HepG2 (cell line): ENCODE data around the gene KIF1B. TPM values are rescaled to one million over a fixed set of nuclear protein-coding genes. Genes with fewer than 3 reads are reported as not detected.

Source experiments
- ATAC-seq: fragments of 200-7000 bp; cut with Tn5 transposase; 3 replicates; pipeline ENCODE4 v1.9.1; 2020; ENCODE audit warnings: mild to moderate bottlenecking, moderate library complexity
- BruUV-seq: library from RNA; stranded (reverse); fragments of 400-500 nt; replicated peaks from 2 replicates; lab custom pipeline; 2021; lab: Mats Ljungman, UMichigan
- CTCF ChIA-PET: fragments of 300-600 bp; formaldehyde crosslinking; extraction: SDS; loops from one replicate; lab custom pipeline; 2021; ENCODE audit warnings: low total read pairs, inconsistent platforms, low intra/inter-chr PET ratio; lab: Yijun Ruan, JAX
- POLR2A ChIA-PET: fragments of 350-600 bp; sonication (Branson Sonifier 250); formaldehyde crosslinking; loops from one replicate; lab custom pipeline; 2020; ENCODE audit warnings: antibody characterized with exemption, inconsistent platforms; lab: Yijun Ruan, JAX
- DNase-seq: peaks from one replicate; pipeline ENCODE4 v3.0.0-alpha.2; 2015; ENCODE audit warnings: low spot score
- FAIRE-seq: peaks from 3 replicates; lab custom pipeline; 2011; peaks lifted over from hg19 to GRCh38; lab: Jason Lieb, UNC
- H2AFZ ChIP-seq: one replicate; pipeline ENCODE4 v1.6.1; 2011; ENCODE audit warnings: low read length, inconsistent platforms
- H3K27ac ChIP-seq: fragments of 300-600 bp; 3 replicates; pipeline ENCODE4 v1.8.0; 2011; ENCODE audit warnings: mixed run types, mild to moderate bottlenecking, mixed read lengths, low read length, inconsistent platforms; ENCODE audit not compliant: insufficient read depth; ENCODE audit errors: extremely low read length
- H3K27me3 ChIP-seq, 2 experiments: fragments of 200-600 bp in 1 of 2; 2 replicates in 1 of 2; 3 replicates in 1 of 2; pipeline versions ENCODE4 v1.6.0 to v1.8.0; 2011; ENCODE audit warnings: low read length in 2 of 2, mild to moderate bottlenecking in 2 of 2, moderate library complexity in 2 of 2, inconsistent platforms in 1 of 2; ENCODE audit not compliant: insufficient read depth in 2 of 2, control insufficient read depth in 1 of 2
- H3K36me3 ChIP-seq, 2 experiments: fragments of 200-600 bp in 1 of 2; replicated peaks in 1 of 2; 2 replicates in 1 of 2; 3 replicates in 1 of 2; pipeline versions ENCODE4 v1.5.1 to v1.8.0; 2011; ENCODE audit warnings: low read length in 2 of 2, inconsistent platforms in 1 of 2; ENCODE audit not compliant: insufficient read depth in 2 of 2, control insufficient read depth in 1 of 2
- H3K4me1 ChIP-seq: 2 replicates; pipeline ENCODE4 v1.5.1; 2012; ENCODE audit warnings: low read length, inconsistent platforms; ENCODE audit not compliant: insufficient read depth
- H3K4me2 ChIP-seq: 2 replicates; pipeline ENCODE4 v1.6.0; 2011; ENCODE audit warnings: low read depth, low read length, inconsistent platforms
- H3K4me3 ChIP-seq, 3 experiments: fragments of 200-600 bp in 1 of 3; sonication (generic), shearing (Covaris generic) in 1 of 3; replicated peaks in 1 of 3; 2 replicates each; pipeline ENCODE4 v1.5.1; 2011 to 2016; ENCODE audit warnings: low read length in 3 of 3, inconsistent platforms in 2 of 3, low read depth in 2 of 3, mild to moderate bottlenecking in 2 of 3, control low read depth in 1 of 3, mixed read lengths in 1 of 3; ENCODE audit not compliant: insufficient read depth in 1 of 3
- H3K79me2 ChIP-seq: one replicate; pipeline ENCODE4 v1.6.1; 2011; ENCODE audit warnings: low read length, inconsistent platforms; ENCODE audit not compliant: insufficient read depth
- H3K9ac ChIP-seq: 2 replicates; pipeline ENCODE4 v1.6.0; 2011; ENCODE audit warnings: mild to moderate bottlenecking, low read depth, low read length, inconsistent platforms; ENCODE audit not compliant: insufficient read depth
- H3K9me3 ChIP-seq: 2 replicates; pipeline ENCODE4 v1.5.1; 2012; ENCODE audit warnings: mild to moderate bottlenecking, low read length
- H4K20me1 ChIP-seq: 2 replicates; pipeline ENCODE4 v1.6.0; 2011; ENCODE audit warnings: inconsistent platforms, mild to moderate bottlenecking, low read length, moderate library complexity; ENCODE audit not compliant: insufficient read depth
- HNRNPH1 ChIP-seq: fragments of 200-400 bp; formaldehyde crosslinking; optimal IDR thresholded peaks from 2 replicates; pipeline ENCODE3; 2017; ENCODE audit warnings: mild to moderate bottlenecking, low read depth, low read length
- POLR2AphosphoS5 ChIP-seq: IDR thresholded peaks from 2 replicates; pipeline ENCODE4 v1.6.1; 2012; ENCODE audit warnings: low read depth, low read length
- RAD51 ChIP-seq: fragments of 450-650 bp; IDR thresholded peaks from 2 replicates; pipeline ENCODE4 v1.6.1; 2016; ENCODE audit warnings: borderline replicate concordance
- SRSF4 ChIP-seq: fragments of 200-400 bp; formaldehyde crosslinking; IDR thresholded peaks from one replicate; pipeline ENCODE4 v1.6.1; 2018; ENCODE audit warnings: mild to moderate bottlenecking, low read depth, low read length, moderate library complexity; ENCODE audit not compliant: poor library complexity, severe bottlenecking
- SRSF9 ChIP-seq: fragments of 200-400 bp; formaldehyde crosslinking; IDR thresholded peaks from 2 replicates; pipeline ENCODE4 v1.6.1; 2018; ENCODE audit warnings: borderline replicate concordance, mild to moderate bottlenecking, low read depth, low read length; ENCODE audit not compliant: insufficient read depth, poor library complexity, severe bottlenecking
- ZNF350 ChIP-seq: sonication (generic); formaldehyde crosslinking; IDR thresholded peaks from 2 replicates; pipeline ENCODE4 v1.4.0; 2020; ENCODE audit warnings: mild to moderate bottlenecking, low read depth, missing genetic modification reagents, borderline replicate concordance
- ZNF547 ChIP-seq: sonication (generic); formaldehyde crosslinking; IDR thresholded peaks from 2 replicates; pipeline ENCODE4 v1.5.1; 2020; ENCODE audit warnings: mild to moderate bottlenecking, missing genetic modification reagents
- ZNF75D ChIP-seq: sonication (generic); formaldehyde crosslinking; IDR thresholded peaks from 2 replicates; pipeline ENCODE4 v1.8.1; 2023; ENCODE audit warnings: missing genetic modification reagents, mild to moderate bottlenecking, borderline replicate concordance
- ZNF788 ChIP-seq: sonication (generic); formaldehyde crosslinking; IDR thresholded peaks from 2 replicates; pipeline ENCODE4 v1.5.0; 2020; ENCODE audit warnings: mild to moderate bottlenecking, missing genetic modification reagents, borderline replicate concordance
- ZSCAN31 ChIP-seq: sonication (generic); formaldehyde crosslinking; IDR thresholded peaks from 2 replicates; pipeline ENCODE4 v1.5.0; 2020; ENCODE audit warnings: low read depth, mild to moderate bottlenecking, missing genetic modification reagents
- WGBS: methylation state at CpG from one replicate; pipeline ENCODE4 v1.1.6; 2017; ENCODE audit warnings: low lambda C conversion rate; 5-methylcytosine and 5-hydroxymethylcytosine counted together
- in situ Hi-C: cut with HindIII; loops from 2 replicates; pipeline ENCODE4 v1.10.0; 2017; ENCODE audit warnings: low pct_unique_long_range_greater_than_20kb; ENCODE audit not compliant: extremely low pct_ligation_motif_present
- intact Hi-C: fragments of 100-400 bp; cut with micrococcal nuclease; formaldehyde crosslinking; loops from one replicate; pipeline ENCODE4 v1.10.0; 2022; ENCODE audit not compliant: unreplicated experiment
- polyA plus RNA-seq, 8 experiments: library from polyadenylated mRNA; depleted of rRNA in 3 of 8; stranded (reverse) in 7 of 8; unstranded in 1 of 8; fragments of >200 nt; fragmentation: Illumina TruSeq in 4 of 8; extraction: Trizol in 4 of 8; gene quantifications; 2 replicates each; pipeline versions ENCODE4 v1.2.1 to v1.2.3, GENCODE V29; 2011 to 2016; ENCODE audit warnings: low read depth in 4 of 8, missing spikeins in 1 of 8, mixed read lengths in 1 of 8; ENCODE audit not compliant: insufficient read depth in 1 of 8
- total RNA-seq, 5 experiments: library from RNA; depleted of rRNA; stranded (reverse); fragments of >200 nt; fragmentation: Illumina TruSeq; extraction: Trizol; gene quantifications; 2 replicates each; pipeline ENCODE4 v1.2.3, GENCODE V29; 2016; ENCODE audit warnings: low read depth in 1 of 5
- TF ChIP-seq, protein P1 (sequence below): sonication (generic); formaldehyde crosslinking; IDR thresholded peaks from 2 replicates; pipeline ENCODE4 v1.5.0; 2020; ENCODE audit warnings: mild to moderate bottlenecking, missing genetic modification reagents, borderline replicate concordance

Gene KIF1B
- total and polyA plus RNA-seq, 2 of the 13 experiments (the other 11 are each of a cell fraction or from before 2014, with no cell fraction given): 26.7 to 32.5 TPM

GRCh38 chr1:10209590-10209904 lies 823 bp upstream of the KIF1B start:
- Histone ChIP-seq H3K36me3 (no peaks in the 10 kb centered on the region), H4K20me1 (peaks cover 20% of the 10 kb centered on the region), H3K27me3 (no peaks in the 10 kb centered on the region; a peak in 1 of 5 replicates), H3K4me1 (peaks cover 47% of the 10 kb centered on the region), H3K9me3 (no peaks in the 10 kb centered on the region), H3K79me2 (peaks cover 33% of the 10 kb centered on the region), H2AFZ (no peak overlapping the region), H3K4me3 (peak overlapping the region; percentile 76 to 91 (median 90)), H3K27ac (peak overlapping the region; percentile 74), H3K9ac (peak overlapping the region; percentile 88), H3K4me2 (peak overlapping the region; percentile 83)
- FAIRE-seq (no peak), DNase-seq (no peak), ATAC-seq (no peak)
- BruUV-seq: TSS peak; percentile 96
- ChIA-PET CTCF (interaction anchor here (1.0 kb wide), 1 partner anchor 129 kb away, joined by 3 read pairs; no protein-coding TSS in a partner anchor), POLR2A (interaction anchor here (0.7 to 1.6 kb wide), 9 partner anchors 9 to 266 kb away, joined by 3 to 6 read pairs (median 5); partner anchors contain the start of genes LZIC, NMNAT1 and PGD)
- under 1% methylated on average over 8 of the region's 8 CpGs for WGBS
- 0 out of 2 replicates have a peak, but pooled peaks have one; percentile 21 for TF ChIP-seq ZNF75D (CRISPR knock-in tag)
- no peak for TF ChIP-seq ZSCAN31 (CRISPR knock-in tag)
- in situ Hi-C loops: no loop called here
- intact Hi-C loops: no loop called here

DNA sequence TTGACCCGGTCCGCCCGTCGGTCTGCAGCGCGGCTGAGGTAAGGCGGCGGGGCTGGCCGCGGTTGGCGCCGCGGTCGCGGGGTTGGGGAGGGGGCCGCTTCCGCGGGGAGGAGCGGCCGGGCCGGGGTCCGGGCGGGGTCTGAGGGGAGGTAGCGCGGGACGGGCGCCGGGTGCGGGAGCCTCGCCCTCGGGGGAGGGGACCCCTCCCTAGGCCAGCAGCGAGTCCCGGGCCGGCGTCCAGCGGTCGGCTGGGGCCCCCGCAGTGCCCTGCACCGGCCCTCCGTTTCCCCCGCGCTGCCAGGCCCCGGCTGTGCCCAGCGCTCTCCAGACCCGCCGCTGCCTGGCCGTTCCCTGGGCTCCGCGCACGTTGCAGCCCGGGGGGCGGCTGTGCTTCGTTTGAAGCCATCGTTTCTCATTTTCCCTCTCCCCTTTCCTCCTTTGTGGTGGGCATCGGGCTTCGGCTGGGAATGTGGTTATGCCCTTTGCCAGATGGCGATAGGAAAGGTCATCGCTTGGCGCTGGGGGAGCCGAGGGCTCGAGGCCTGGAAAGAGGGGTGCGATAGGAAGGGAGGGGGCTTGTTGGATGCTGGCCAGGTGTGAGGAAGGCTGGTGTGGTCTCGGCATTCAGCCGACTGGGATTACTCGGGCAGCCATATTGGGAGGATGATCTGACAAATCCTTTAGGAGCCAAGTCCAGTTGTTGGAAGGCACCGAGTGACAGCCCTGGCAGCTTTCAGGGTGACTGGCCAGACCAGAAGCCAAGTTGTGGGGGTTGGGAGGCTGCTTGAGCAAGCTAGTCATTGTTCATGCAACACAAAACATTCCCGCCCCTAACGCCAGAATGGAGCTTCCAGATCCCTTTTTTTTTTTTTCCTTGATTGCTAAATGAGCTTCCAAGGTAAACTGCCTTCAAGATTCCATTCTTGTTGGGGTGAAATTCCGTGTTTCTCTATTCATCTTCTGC lies 753 bp downstream of the KIF1B start:
- in situ Hi-C loops: no loop called here
- TF ChIP-seq ZNF350 (CRISPR knock-in tag): peak; percentile 44; the same call in 1 of the 2 replicates
- 0 out of 2 replicates have a peak, but pooled peaks have one; percentile 64 for TF ChIP-seq ZNF547 (CRISPR knock-in tag)
- no peak for TF ChIP-seq HNRNPH1
- no peak for TF ChIP-seq SRSF4
- peak; percentile 61; the same call in 1 of the 2 replicates for TF ChIP-seq ZNF788 (CRISPR knock-in tag)
- no peak for TF ChIP-seq SRSF9
- no peak for TF ChIP-seq POLR2AphosphoS5
- TF ChIP-seq, protein P1, sequence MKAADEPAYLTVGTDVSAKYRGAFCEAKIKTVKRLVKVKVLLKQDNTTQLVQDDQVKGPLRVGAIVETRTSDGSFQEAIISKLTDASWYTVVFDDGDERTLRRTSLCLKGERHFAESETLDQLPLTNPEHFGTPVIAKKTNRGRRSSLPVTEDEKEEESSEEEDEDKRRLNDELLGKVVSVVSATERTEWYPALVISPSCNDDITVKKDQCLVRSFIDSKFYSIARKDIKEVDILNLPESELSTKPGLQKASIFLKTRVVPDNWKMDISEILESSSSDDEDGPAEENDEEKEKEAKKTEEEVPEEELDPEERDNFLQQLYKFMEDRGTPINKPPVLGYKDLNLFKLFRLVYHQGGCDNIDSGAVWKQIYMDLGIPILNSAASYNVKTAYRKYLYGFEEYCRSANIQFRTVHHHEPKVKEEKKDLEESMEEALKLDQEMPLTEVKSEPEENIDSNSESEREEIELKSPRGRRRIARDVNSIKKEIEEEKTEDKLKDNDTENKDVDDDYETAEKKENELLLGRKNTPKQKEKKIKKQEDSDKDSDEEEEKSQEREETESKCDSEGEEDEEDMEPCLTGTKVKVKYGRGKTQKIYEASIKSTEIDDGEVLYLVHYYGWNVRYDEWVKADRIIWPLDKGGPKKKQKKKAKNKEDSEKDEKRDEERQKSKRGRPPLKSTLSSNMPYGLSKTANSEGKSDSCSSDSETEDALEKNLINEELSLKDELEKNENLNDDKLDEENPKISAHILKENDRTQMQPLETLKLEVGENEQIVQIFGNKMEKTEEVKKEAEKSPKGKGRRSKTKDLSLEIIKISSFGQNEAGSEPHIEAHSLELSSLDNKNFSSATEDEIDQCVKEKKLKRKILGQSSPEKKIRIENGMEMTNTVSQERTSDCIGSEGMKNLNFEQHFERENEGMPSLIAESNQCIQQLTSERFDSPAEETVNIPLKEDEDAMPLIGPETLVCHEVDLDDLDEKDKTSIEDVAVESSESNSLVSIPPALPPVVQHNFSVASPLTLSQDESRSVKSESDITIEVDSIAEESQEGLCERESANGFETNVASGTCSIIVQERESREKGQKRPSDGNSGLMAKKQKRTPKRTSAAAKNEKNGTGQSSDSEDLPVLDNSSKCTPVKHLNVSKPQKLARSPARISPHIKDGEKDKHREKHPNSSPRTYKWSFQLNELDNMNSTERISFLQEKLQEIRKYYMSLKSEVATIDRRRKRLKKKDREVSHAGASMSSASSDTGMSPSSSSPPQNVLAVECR: peak; percentile 46
- TF ChIP-seq RAD51: no peak

More for the DNA sequence above, 753 bp downstream of the KIF1B start:
- Histone ChIP-seq H3K4me3 (peak overlapping the region; percentile 89 to 93 (median 91)), H3K27me3 (no peaks in the 10 kb centered on the region; a peak in 1 of 5 replicates), H3K9me3 (no peaks in the 10 kb centered on the region), H3K36me3 (no peaks in the 10 kb centered on the region), H3K79me2 (peaks cover 45% of the 10 kb centered on the region), H4K20me1 (peaks cover 28% of the 10 kb centered on the region), H3K4me2 (peak overlapping the region; percentile 90), H2AFZ (no peak overlapping the region), H3K4me1 (peaks cover 53% of the 10 kb centered on the region), H3K9ac (peak overlapping the region; percentile 88), H3K27ac (peak overlapping the region; percentile 86)
- ATAC-seq: peak; percentile 41
- peak; percentile 51 for FAIRE-seq
- ChIA-PET POLR2A (interaction anchor here (0.7 to 1.6 kb wide), 16 partner anchors 8 to 268 kb away, joined by 3 to 6 read pairs (median 4); partner anchors contain the start of genes LZIC, NMNAT1 and PGD), CTCF (no interaction called here)
- DNase-seq: peak; percentile 77
- intact Hi-C loops: loop anchor here (2.0 to 5.0 kb wide), 3 partner anchors 18 to 218 kb away; no protein-coding TSS in a partner anchor
- WGBS: 1% methylated on average over 21 of the region's 69 CpGs
- TSS peak; percentile 66 for BruUV-seq
